Measurements from ENCODE around the gene TMED8. TPM values are rescaled to one million over a fixed set of nuclear protein-coding genes. Genes with fewer than 3 reads are reported as not detected.

Gene TMED8
- total and polyA plus RNA-seq, 2 donors (not counting 1 experiment from before 2014, with no cell fraction given): 13.1 to 43.8 TPM

GRCh38 chr14:77323571-77323970 is 53.3 kb downstream of the TMED8 start:
- no peak overlapping the region for H3K4me2 ChIP-seq (replicated peaks; ENCODE audit: low read depth, low read length, poor library complexity, severe bottlenecking)
- H3K4me3 ChIP-seq (ENCODE audit: control extremely low read depth in 1 of 5, extremely low read depth in 1 of 5, insufficient read depth in 1 of 5, low read depth in 2 of 5, low read length in 4 of 5): no peak overlapping the region
- H3K27me3 ChIP-seq (replicated peaks in 1 of 4; ENCODE audit: control extremely low read depth in 1 of 4, control insufficient read depth in 3 of 4, insufficient read depth in 4 of 4, low read length in 3 of 4): no peaks in the 10 kb centered on the region
- H3K27ac Mint-ChIP-seq: no peak overlapping the region
- H3K9me3 Mint-ChIP-seq (ENCODE audit: insufficient read depth): no peaks in the 10 kb centered on the region
- ChIA-PET POLR2A (no interaction called here), CTCF (interaction anchor here (0.7 kb wide), 1 partner anchor 8 kb away, joined by 3 read pairs; no protein-coding TSS in a partner anchor)
- H3K4me1 ChIP-seq (ENCODE audit: control insufficient read depth in 2 of 2, insufficient read depth in 2 of 2, low read length in 2 of 2): peaks cover 10 to 16% of the 10 kb centered on the region in 2 donors
- no peak overlapping the region for H3K4me3 Mint-ChIP-seq
- H3K27ac ChIP-seq (ENCODE audit: low read length in 2 of 2): no peak overlapping the region
- TF ChIP-seq EZH2 (IDR thresholded peaks at IDR 0.05; ENCODE audit: borderline replicate concordance, insufficient read depth, low read depth, low read length, poor library complexity, severe bottlenecking) (no peak), CTCF (IDR thresholded peaks at IDR 0.05) (no peak)
- no peak for DNase-seq
- H3K9me3 ChIP-seq (ENCODE audit: control extremely low read depth in 1 of 3, control insufficient read depth in 2 of 3, insufficient read depth in 1 of 3, low read length in 2 of 3): no peaks in the 10 kb centered on the region
- 96% methylated on average over 4 of the region's 4 CpGs for WGBS (ENCODE audit: insufficient coverage)
- intact Hi-C loops (cut with micrococcal nuclease): loop anchor here (10.0 kb wide), 1 partner anchor 1339 kb away; the partner anchor contains the start of genes IFT43 and TGFB3
- peaks cover 21% of the 10 kb centered on the region for H3K79me2 ChIP-seq (ENCODE audit: control insufficient read depth, insufficient read depth, low read length)
- no peaks in the 10 kb centered on the region for H3K27me3 Mint-ChIP-seq
- peaks cover 18% of the 10 kb centered on the region for H3K4me1 Mint-ChIP-seq
- no peaks in the 10 kb centered on the region for H3K36me3 ChIP-seq (replicated peaks in 1 of 2; ENCODE audit: control extremely low read depth in 1 of 2, control insufficient read depth in 1 of 2, extremely low read depth in 1 of 2, insufficient read depth in 2 of 2, low read length in 1 of 2)
- H4K20me1 ChIP-seq (ENCODE audit: control insufficient read depth, insufficient read depth, low read length, poor library complexity, severe bottlenecking): no peaks in the 10 kb centered on the region
- H3K9ac ChIP-seq (ENCODE audit: low read length): no peak overlapping the region
- no peak for ATAC-seq (ENCODE audit: low read depth)
- no peak overlapping the region for H2AFZ ChIP-seq (ENCODE audit: insufficient read depth, low read depth, low read length, poor library complexity, severe bottlenecking)

GRCh38 chr14:77322951-77323350 is 53.9 kb downstream of the TMED8 start:
- peaks cover 10 to 16% of the 10 kb centered on the region in 2 donors for H3K4me1 ChIP-seq (ENCODE audit: control insufficient read depth in 2 of 2, insufficient read depth in 2 of 2, low read length in 2 of 2)
- no peaks in the 10 kb centered on the region for H3K9me3 ChIP-seq (ENCODE audit: control extremely low read depth in 1 of 3, control insufficient read depth in 2 of 3, insufficient read depth in 1 of 3, low read length in 2 of 3)
- Mint-ChIP-seq H3K4me1 (peaks cover 18% of the 10 kb centered on the region), H3K9me3 (ENCODE audit: insufficient read depth) (no peaks in the 10 kb centered on the region), H3K27me3 (no peaks in the 10 kb centered on the region), H3K4me3 (peak overlapping the region; percentile 100), H3K27ac (no peak overlapping the region)
- ATAC-seq (ENCODE audit: low read depth) (no peak), DNase-seq (no peak)
- H4K20me1 ChIP-seq (ENCODE audit: control insufficient read depth, insufficient read depth, low read length, poor library complexity, severe bottlenecking): no peaks in the 10 kb centered on the region
- H3K4me2 ChIP-seq (replicated peaks; ENCODE audit: low read depth, low read length, poor library complexity, severe bottlenecking): no peak overlapping the region
- H2AFZ ChIP-seq (ENCODE audit: insufficient read depth, low read depth, low read length, poor library complexity, severe bottlenecking): no peak overlapping the region
- no peak overlapping the region for H3K4me3 ChIP-seq (ENCODE audit: control extremely low read depth in 1 of 5, extremely low read depth in 1 of 5, insufficient read depth in 1 of 5, low read depth in 2 of 5, low read length in 4 of 5)
- POLR2A ChIA-PET: interaction anchor here (2.9 kb wide), 1 partner anchor 54 kb away, joined by 28 read pairs; the partner anchor contains the start of genes SAMD15 and TMED8
- H3K27ac ChIP-seq (ENCODE audit: low read length in 2 of 2): no peak overlapping the region
- TF ChIP-seq EZH2 (IDR thresholded peaks at IDR 0.05; ENCODE audit: borderline replicate concordance, insufficient read depth, low read depth, low read length, poor library complexity, severe bottlenecking): no peak
- no peak for TF ChIP-seq CTCF (IDR thresholded peaks at IDR 0.05)
- WGBS (ENCODE audit: insufficient coverage): 100% methylated on average over 3 of the region's 5 CpGs
- intact Hi-C loops (cut with micrococcal nuclease): loop anchor here (10.0 kb wide), 1 partner anchor 1338 kb away; the partner anchor contains the start of genes IFT43 and TGFB3
- CTCF ChIA-PET: interaction anchor here (0.6 to 2.8 kb wide), 3 partner anchors 23 to 199 kb away, joined by 3 to 13 read pairs (median 9); partner anchors contain the start of genes AHSA1 and VIPAS39
- H3K27me3 ChIP-seq (replicated peaks in 1 of 4; ENCODE audit: control extremely low read depth in 1 of 4, control insufficient read depth in 3 of 4, insufficient read depth in 4 of 4, low read length in 3 of 4): no peaks in the 10 kb centered on the region
- no peaks in the 10 kb centered on the region for H3K36me3 ChIP-seq (replicated peaks in 1 of 2; ENCODE audit: control extremely low read depth in 1 of 2, control insufficient read depth in 1 of 2, extremely low read depth in 1 of 2, insufficient read depth in 2 of 2, low read length in 1 of 2)
- H3K79me2 ChIP-seq (ENCODE audit: control insufficient read depth, insufficient read depth, low read length): peaks cover 27% of the 10 kb centered on the region
- no peak overlapping the region for H3K9ac ChIP-seq (ENCODE audit: low read length)

All from B cell (primary cell).